ENCODE data around the gene ANKLE2. TPM values are rescaled to one million over a fixed set of nuclear protein-coding genes. Genes with fewer than 3 reads are reported as not detected.

Gene ANKLE2
- total RNA-seq, 2 donors from 2014 or later = 33.7 to 41.8 TPM

DNA sequence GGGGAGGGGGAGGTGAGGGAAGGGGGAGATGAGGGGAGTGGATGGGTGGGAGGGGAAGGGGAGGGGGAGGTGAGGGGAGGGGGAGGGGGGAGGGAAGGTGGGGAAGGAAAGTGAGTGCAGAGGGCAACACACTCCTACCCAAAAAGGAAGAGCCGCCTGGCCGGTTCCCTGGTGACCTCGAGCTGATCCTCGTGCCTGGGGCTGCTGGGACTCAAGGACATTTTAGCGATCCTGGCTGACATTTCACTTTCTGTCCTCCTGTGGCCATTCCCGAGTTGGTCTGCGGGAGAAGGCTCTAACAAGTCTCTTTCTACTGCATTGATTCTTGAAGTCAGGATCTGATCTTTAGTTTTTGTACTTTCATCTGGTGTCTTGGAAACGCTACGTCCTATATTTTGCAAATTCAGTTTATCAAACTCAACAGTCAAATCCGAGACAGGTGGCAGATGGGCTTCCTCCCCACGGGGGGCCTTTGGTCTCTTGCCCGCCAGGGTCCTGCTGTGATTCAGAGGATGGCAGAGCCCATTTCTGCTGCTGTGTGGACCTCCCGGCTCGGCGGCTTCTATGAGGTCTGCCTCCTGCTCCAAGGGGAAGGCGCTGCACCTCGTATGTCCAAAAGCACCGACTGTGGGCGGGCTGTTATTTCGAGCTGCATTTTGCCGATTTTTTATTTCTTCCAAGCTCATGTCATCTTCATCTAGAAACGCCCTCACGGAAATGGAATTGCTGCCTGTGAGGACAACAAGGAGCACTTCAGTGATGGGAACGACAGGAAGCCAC is 31.9 kb downstream of the ANKLE2 start:
- no peaks in the 10 kb centered on the region for H3K4me1 ChIP-seq

GRCh38 chr12:132728502-132728901 is 33.1 kb downstream of the ANKLE2 start:
- intact Hi-C loops (cut with DNase I) = no loop called here
- H3K27ac ChIP-seq = no peak overlapping the region
- no peak overlapping the region for H3K4me3 ChIP-seq
- no peak for DNase-seq
- H3K9ac ChIP-seq (ENCODE audit: low read depth in 2 of 2, low read length in 2 of 2) = no peak overlapping the region
- H3K4me1 ChIP-seq = no peaks in the 10 kb centered on the region
- no peak for TF ChIP-seq CTCF (IDR thresholded peaks at IDR 0.05)
- no peaks in the 10 kb centered on the region for H3K36me3 ChIP-seq
- no peaks in the 10 kb centered on the region for H3K9me3 ChIP-seq
- no peaks in the 10 kb centered on the region for H3K27me3 ChIP-seq

More for the DNA sequence above, 31.9 kb downstream of the ANKLE2 start:
- Histone ChIP-seq H3K27ac (no peak overlapping the region), H3K36me3 (peaks cover 7% of the 10 kb centered on the region), H3K4me3 (no peak overlapping the region), H3K9ac (ENCODE audit: low read depth in 2 of 2, low read length in 2 of 2) (no peak overlapping the region), H3K9me3 (no peaks in the 10 kb centered on the region), H3K27me3 (no peaks in the 10 kb centered on the region)
- no peak for TF ChIP-seq CTCF (IDR thresholded peaks at IDR 0.05)
- intact Hi-C loops (cut with DNase I) = no loop called here
- DNase-seq = no peak

- Histone ChIP-seq H3K36me3 (no peaks in the 10 kb centered on the region), H3K27ac (no peak overlapping the region), H3K9ac (ENCODE audit: low read depth in 2 of 2, low read length in 2 of 2) (no peak overlapping the region), H3K9me3 (no peaks in the 10 kb centered on the region), H3K4me3 (no peak overlapping the region), H3K27me3 (no peaks in the 10 kb centered on the region), H3K4me1 (no peaks in the 10 kb centered on the region)
- TF ChIP-seq CTCF (IDR thresholded peaks at IDR 0.05) = no peak
- DNase-seq = no peak
- intact Hi-C loops (cut with DNase I) = no loop called here
Measured at GRCh38 chr12:132727091-132727794, 34.4 kb downstream of the ANKLE2 start.

DNA sequence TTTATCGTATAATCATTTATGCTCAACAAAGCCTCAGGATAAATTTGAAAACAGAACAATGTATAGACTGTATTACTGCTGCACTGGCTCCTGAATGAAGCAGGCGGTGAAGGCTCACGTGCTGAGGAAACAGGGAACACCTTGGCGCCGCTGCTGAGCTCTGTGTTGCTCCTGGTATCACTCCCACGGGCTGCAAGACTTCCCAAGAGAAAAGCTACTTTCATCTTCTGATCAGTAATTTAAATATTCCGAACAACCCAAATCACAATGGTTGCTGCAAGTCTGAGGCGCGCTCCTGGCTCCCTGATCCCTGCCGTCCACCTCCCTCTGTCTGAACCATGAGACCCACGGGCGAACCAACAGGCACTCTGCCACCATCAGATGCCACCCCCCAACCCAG is 35.2 kb downstream of the ANKLE2 start:
- Histone ChIP-seq H3K27ac (no peak overlapping the region), H3K27me3 (no peaks in the 10 kb centered on the region), H3K4me1 (no peaks in the 10 kb centered on the region), H3K9me3 (no peaks in the 10 kb centered on the region), H3K9ac (ENCODE audit: low read depth in 2 of 2, low read length in 2 of 2) (no peak overlapping the region), H3K36me3 (no peaks in the 10 kb centered on the region), H3K4me3 (no peak overlapping the region)
- no peak for DNase-seq
- intact Hi-C loops (cut with DNase I) = no loop called here
- TF ChIP-seq CTCF (IDR thresholded peaks at IDR 0.05) = no peak

- Histone ChIP-seq H3K27ac (no peak overlapping the region), H3K9ac (ENCODE audit: low read depth in 2 of 2, low read length in 2 of 2) (no peak overlapping the region), H3K4me1 (no peaks in the 10 kb centered on the region), H3K4me3 (no peak overlapping the region), H3K27me3 (no peaks in the 10 kb centered on the region), H3K9me3 (no peaks in the 10 kb centered on the region), H3K36me3 (no peaks in the 10 kb centered on the region)
- no peak for DNase-seq
- TF ChIP-seq CTCF (IDR thresholded peaks at IDR 0.05) = no peak
- intact Hi-C loops (cut with DNase I) = no loop called here
Measured at GRCh38 chr12:132724506-132725241, 37.0 kb downstream of the ANKLE2 start.

Data from colonic mucosa (tissue), 4 donors.